SJCRH30 (cell line): ENCODE results near the gene NRXN2. TPM values are rescaled to one million over a fixed set of nuclear protein-coding genes. Genes with fewer than 3 reads are reported as not detected.

Experiments used
- DNase-seq, 2 experiments: peaks; one replicate each; pipeline ENCODE4 v3.0.0-alpha.2; 2015 to 2020
- H3K27ac ChIP-seq: fragments of 250-450 bp; sonication (Bioruptor Pico); 2 replicates; pipeline ENCODE4 v1.5.1; 2020; ENCODE audit warnings: mild to moderate bottlenecking, moderate library complexity
- H3K27me3 ChIP-seq: fragments of 250-450 bp; sonication (Bioruptor Pico); 2 replicates; pipeline ENCODE4 v1.5.1; 2020; ENCODE audit warnings: mild to moderate bottlenecking, moderate library complexity
- H3K36me3 ChIP-seq: fragments of 250-450 bp; sonication (Bioruptor Pico); 2 replicates; pipeline ENCODE4 v1.5.1; 2020; ENCODE audit warnings: mild to moderate bottlenecking, moderate library complexity
- H3K4me1 ChIP-seq: fragments of 250-450 bp; sonication (Bioruptor Pico); 2 replicates; pipeline ENCODE4 v1.5.1; 2020; ENCODE audit warnings: mild to moderate bottlenecking, moderate library complexity
- H3K4me3 ChIP-seq: fragments of 250-450 bp; sonication (Bioruptor Pico); 2 replicates; pipeline ENCODE4 v1.5.1; 2020; ENCODE audit warnings: mild to moderate bottlenecking, moderate library complexity
- H3K9me3 ChIP-seq: fragments of 250-450 bp; sonication (Bioruptor Pico); replicated peaks from 2 replicates; pipeline ENCODE4 v1.5.1; 2020; ENCODE audit warnings: mild to moderate bottlenecking, moderate library complexity
- total RNA-seq: library from RNA; depleted of rRNA; stranded (reverse); fragments of >200 nt; shearing (Covaris generic); gene quantifications from 2 replicates; pipeline ENCODE4 v1.2.3, GENCODE V29; 2014

The NRXN2 gene
- total RNA-seq, 1 experiment from 2014 or later, result 0.08 TPM

GRCh38 chr11:64694821-64695365, 28.1 kb downstream of the NRXN2 start:
- no peaks in the 10 kb centered on the region for H3K9me3 ChIP-seq
- no peak overlapping the region for H3K27ac ChIP-seq
- no peak overlapping the region for H3K4me3 ChIP-seq
- H3K4me1 ChIP-seq, result peaks cover 10% of the 10 kb centered on the region
- H3K27me3 ChIP-seq, result peaks cover 3% of the 10 kb centered on the region; the same call in 1 of the 2 replicates
- peak; percentile 80 to 83 for DNase-seq
- H3K36me3 ChIP-seq, result no peaks in the 10 kb centered on the region

- peaks cover 10% of the 10 kb centered on the region for H3K4me1 ChIP-seq
- no peaks in the 10 kb centered on the region for H3K9me3 ChIP-seq
- H3K4me3 ChIP-seq, result no peak overlapping the region
- H3K27ac ChIP-seq, result no peak overlapping the region
- H3K36me3 ChIP-seq, result no peaks in the 10 kb centered on the region
- peaks cover 3% of the 10 kb centered on the region; the same call in 1 of the 2 replicates for H3K27me3 ChIP-seq
- no peak for DNase-seq
Measured at GRCh38 chr11:64694026-64694755, 28.8 kb downstream of the NRXN2 start.

GRCh38 chr11:64692764-64693331, 30.1 kb downstream of the NRXN2 start:
- Histone ChIP-seq H3K4me3 (no peak overlapping the region), H3K36me3 (no peaks in the 10 kb centered on the region), H3K9me3 (no peaks in the 10 kb centered on the region), H3K27ac (no peak overlapping the region), H3K27me3 (peaks cover 3% of the 10 kb centered on the region; the same call in 1 of the 2 replicates), H3K4me1 (peaks cover 10% of the 10 kb centered on the region)
- no peak for DNase-seq

DNA sequence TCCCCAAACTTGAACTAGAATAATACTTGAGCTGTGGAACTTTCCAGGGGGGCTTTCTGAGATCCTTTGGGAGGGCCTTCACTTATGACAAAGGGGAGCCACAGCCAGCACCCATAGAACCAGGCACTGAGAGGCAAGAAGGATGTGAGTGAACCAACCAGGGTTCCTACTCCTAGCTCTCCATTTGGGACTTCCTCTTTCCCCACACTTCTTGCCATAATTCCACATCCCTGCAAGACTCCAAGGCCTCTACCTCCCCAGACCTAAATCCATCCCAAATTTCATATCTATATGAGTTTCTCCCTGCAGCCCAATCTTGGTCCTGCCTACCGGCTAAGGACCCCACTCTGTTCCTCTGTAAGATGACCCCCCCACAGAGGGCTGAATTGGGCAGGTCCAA, 31.5 kb downstream of the NRXN2 start:
- Histone ChIP-seq H3K9me3 (no peaks in the 10 kb centered on the region), H3K4me3 (no peak overlapping the region), H3K4me1 (peaks cover 10% of the 10 kb centered on the region), H3K36me3 (no peaks in the 10 kb centered on the region), H3K27ac (no peak overlapping the region), H3K27me3 (peaks cover 6% of the 10 kb centered on the region; the same call in 1 of the 2 replicates)
- DNase-seq, result no peak

DNA sequence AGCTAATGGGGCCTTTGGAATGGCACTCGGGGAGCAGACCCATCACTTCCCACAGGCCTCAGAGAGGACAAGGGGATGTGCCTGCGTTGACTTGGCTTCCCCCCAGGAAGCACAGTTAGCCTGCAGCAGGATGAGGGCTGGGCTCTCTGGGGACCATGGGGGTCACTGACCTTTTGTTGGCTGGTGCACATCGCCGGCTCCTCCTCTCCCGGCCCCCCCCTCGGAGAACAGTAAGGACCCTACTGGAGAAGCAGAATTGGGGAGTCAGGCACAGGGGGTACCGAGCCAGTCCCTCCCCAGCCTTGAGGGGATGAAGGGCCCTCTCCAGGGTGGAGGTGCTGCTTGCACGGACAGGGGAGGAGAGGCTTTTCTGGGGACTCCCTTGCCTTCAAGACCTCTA, 32.8 kb downstream of the NRXN2 start:
- Histone ChIP-seq H3K27ac (no peak overlapping the region), H3K9me3 (no peaks in the 10 kb centered on the region), H3K4me3 (no peak overlapping the region), H3K4me1 (peaks cover 8% of the 10 kb centered on the region), H3K36me3 (no peaks in the 10 kb centered on the region), H3K27me3 (peaks cover 6% of the 10 kb centered on the region; the same call in 1 of the 2 replicates)
- DNase-seq, result no peak

DNA sequence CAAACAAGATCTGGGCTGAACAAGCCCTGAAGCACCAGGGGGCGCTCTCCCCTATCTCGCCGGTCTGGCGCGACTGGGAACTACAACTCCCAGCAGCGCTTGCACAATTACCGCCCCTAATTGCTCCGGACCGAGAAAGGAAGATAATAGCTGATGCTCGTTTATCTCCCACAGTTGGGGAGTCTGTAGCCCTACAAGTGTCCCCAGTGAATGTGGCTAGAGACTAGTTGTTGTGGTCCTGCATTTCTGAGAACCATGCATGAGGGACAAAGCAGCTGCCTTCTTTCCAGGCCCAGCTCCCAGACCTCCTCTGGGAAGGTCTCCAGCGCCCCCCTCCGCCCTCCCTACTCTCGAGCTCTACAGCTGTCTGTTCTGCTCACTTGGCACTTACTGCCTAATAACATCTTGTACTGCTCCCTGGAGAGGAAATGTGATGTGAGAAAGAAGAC, 34.4 kb downstream of the NRXN2 start:
- Histone ChIP-seq H3K4me1 (no peaks in the 10 kb centered on the region), H3K4me3 (peak overlapping the region; percentile 63), H3K27ac (peak overlapping the region; percentile 80), H3K27me3 (0 out of 2 replicates have a peak, but pooled peaks cover 3% of the 10 kb centered on the region), H3K36me3 (no peaks in the 10 kb centered on the region), H3K9me3 (no peaks in the 10 kb centered on the region)
- DNase-seq, result peak; percentile 91 to 94

- H3K27me3 ChIP-seq, result 0 out of 2 replicates have a peak, but pooled peaks cover 3% of the 10 kb centered on the region
- no peak for DNase-seq
- peak overlapping the region; percentile 63 for H3K4me3 ChIP-seq
- no peaks in the 10 kb centered on the region for H3K4me1 ChIP-seq
- H3K27ac ChIP-seq, result peak overlapping the region; percentile 80
- H3K36me3 ChIP-seq, result no peaks in the 10 kb centered on the region
- H3K9me3 ChIP-seq, result no peaks in the 10 kb centered on the region
Measured at GRCh38 chr11:64687643-64688533, 35.1 kb downstream of the NRXN2 start.

GRCh38 chr11:64687204-64687603, 35.8 kb downstream of the NRXN2 start:
- no peak for DNase-seq
- Histone ChIP-seq H3K4me3 (no peak overlapping the region), H3K9me3 (no peaks in the 10 kb centered on the region), H3K4me1 (no peaks in the 10 kb centered on the region), H3K27me3 (0 out of 2 replicates have a peak, but pooled peaks cover 3% of the 10 kb centered on the region), H3K36me3 (no peaks in the 10 kb centered on the region), H3K27ac (no peak overlapping the region)

DNA sequence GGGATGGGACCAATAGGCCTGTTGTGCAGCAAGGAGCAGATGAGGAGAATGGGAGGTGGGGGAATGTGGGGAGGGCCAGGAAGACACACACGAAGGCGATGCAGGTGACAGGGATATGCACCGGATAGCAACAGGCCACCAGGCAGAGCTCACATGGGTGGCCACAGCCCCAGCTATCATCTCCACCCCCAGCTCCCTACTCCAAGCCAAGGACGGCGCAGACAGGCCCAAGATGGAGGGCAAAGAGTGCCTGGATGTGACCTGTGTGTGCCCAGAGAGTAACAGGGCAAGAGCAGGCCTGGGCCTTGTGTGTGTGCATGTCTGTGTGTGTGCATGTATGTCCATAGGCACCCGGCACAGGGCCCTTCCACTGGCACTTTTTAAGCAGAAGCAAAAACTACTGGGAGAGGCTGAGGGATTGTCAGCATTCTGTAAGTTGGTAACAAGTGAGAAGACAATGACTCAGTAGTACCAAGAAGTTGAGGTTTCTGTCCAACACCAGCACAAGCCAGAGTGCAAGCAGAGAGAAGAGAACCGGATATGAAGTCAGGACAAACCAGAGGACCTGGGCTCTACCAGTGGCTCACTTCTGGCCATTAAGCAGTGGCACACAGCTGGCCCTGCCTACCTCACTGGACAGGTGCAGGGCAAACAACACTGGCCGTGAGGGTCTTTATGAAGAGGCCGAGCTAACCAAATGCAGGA, 36.4 kb downstream of the NRXN2 start:
- DNase-seq, result no peak
- H3K27ac ChIP-seq, result no peak overlapping the region
- H3K9me3 ChIP-seq, result no peaks in the 10 kb centered on the region
- H3K36me3 ChIP-seq, result no peaks in the 10 kb centered on the region
- H3K4me1 ChIP-seq, result no peaks in the 10 kb centered on the region
- H3K27me3 ChIP-seq, result 0 out of 2 replicates have a peak, but pooled peaks cover 3% of the 10 kb centered on the region
- no peak overlapping the region for H3K4me3 ChIP-seq

DNA sequence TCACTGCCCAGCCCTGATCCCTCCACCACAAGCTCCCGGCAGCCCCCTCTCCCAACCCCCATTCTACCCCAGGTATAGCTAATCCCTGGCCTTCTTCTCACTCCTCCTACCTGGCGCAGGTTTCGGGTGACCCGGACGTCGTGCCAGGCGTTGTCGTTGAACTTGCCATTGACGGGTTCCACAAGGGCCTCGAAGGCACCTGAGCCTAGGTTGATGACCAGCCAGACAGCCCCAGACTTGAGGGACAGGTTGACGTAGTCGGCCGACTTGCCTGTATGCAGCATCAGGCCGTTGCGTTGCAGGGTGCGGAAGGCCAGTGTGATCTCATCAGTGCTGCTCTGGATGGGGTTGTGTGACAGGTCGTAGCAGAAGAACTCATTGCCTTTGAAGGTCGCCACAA, 37.5 kb downstream of the NRXN2 start:
- DNase-seq, result no peak
- no peaks in the 10 kb centered on the region for H3K4me1 ChIP-seq
- no peak overlapping the region for H3K27ac ChIP-seq
- 0 out of 2 replicates have a peak, but pooled peaks cover 3% of the 10 kb centered on the region for H3K27me3 ChIP-seq
- no peaks in the 10 kb centered on the region for H3K9me3 ChIP-seq
- H3K4me3 ChIP-seq, result no peak overlapping the region
- H3K36me3 ChIP-seq, result no peaks in the 10 kb centered on the region

- no peaks in the 10 kb centered on the region for H3K9me3 ChIP-seq
- no peaks in the 10 kb centered on the region for H3K4me1 ChIP-seq
- no peaks in the 10 kb centered on the region for H3K36me3 ChIP-seq
- DNase-seq, result no peak
- H3K4me3 ChIP-seq, result no peak overlapping the region
- no peak overlapping the region for H3K27ac ChIP-seq
- H3K27me3 ChIP-seq, result 0 out of 2 replicates have a peak, but pooled peaks cover 3% of the 10 kb centered on the region
Measured at GRCh38 chr11:64684357-64684756, 38.6 kb downstream of the NRXN2 start.

DNA sequence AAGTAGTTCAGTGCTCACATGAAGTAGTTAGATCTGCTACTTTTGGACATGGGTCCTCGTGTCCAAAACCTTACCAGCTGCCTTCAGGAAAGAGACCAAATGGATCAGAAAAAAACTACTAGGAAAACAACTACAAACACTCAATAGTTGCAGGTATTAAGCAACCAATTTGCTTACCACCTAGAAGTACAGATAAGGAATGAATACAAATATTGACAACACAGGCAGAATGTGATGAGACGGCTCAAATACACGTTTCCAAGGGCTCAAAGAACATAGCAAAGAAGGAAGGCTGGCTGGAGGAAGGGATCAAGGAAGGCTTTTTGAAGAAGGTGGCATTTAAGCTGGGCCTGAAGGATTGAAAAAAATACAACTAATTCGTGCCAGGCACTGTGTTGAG, 41.8 kb downstream of the NRXN2 start:
- Histone ChIP-seq H3K36me3 (no peaks in the 10 kb centered on the region), H3K27me3 (peaks cover 12% of the 10 kb centered on the region), H3K4me1 (no peaks in the 10 kb centered on the region), H3K27ac (no peak overlapping the region), H3K4me3 (no peak overlapping the region), H3K9me3 (no peaks in the 10 kb centered on the region)
- DNase-seq, result no peak

- Histone ChIP-seq H3K27ac (no peak overlapping the region), H3K4me1 (peaks cover 8% of the 10 kb centered on the region; the same call in 1 of the 2 replicates), H3K4me3 (no peak overlapping the region), H3K36me3 (no peaks in the 10 kb centered on the region), H3K9me3 (no peaks in the 10 kb centered on the region), H3K27me3 (peaks cover 12% of the 10 kb centered on the region)
- no peak for DNase-seq
Measured at GRCh38 chr11:64679846-64680245, 43.2 kb downstream of the NRXN2 start.

DNA sequence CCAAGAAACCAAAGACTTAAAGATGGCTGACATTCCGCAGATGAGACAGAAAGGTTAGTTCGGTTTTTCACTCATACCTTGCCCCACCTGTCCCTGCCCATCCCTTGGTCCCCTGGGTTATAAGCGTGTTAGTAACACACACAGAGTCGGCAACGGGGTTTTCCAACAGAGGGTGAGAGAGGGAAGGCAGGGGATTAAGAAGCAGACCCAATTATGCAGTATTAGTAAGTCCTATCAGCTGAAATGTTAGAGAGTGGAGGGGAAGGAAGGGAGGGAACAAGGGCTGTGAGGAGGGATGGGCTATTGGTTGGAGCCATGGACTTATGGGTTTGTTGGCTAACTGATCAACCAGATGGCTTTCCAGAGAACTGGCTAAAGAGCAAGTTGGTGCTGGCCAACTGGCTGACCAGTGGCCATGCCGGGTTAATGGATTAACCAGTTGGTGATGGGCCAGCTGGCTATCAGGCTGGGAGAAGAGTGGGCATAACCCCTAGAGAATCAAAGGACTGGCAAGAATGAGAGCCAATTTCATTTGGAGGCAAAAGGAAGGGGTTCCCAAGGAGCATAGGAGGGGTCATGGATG, 45.5 kb downstream of the NRXN2 start:
- H3K4me3 ChIP-seq, result no peak overlapping the region
- peaks cover 8% of the 10 kb centered on the region; the same call in 1 of the 2 replicates for H3K4me1 ChIP-seq
- H3K27ac ChIP-seq, result no peak overlapping the region
- H3K9me3 ChIP-seq, result no peaks in the 10 kb centered on the region
- peak; percentile 26 to 33 for DNase-seq
- peaks cover 12% of the 10 kb centered on the region for H3K27me3 ChIP-seq
- H3K36me3 ChIP-seq, result no peaks in the 10 kb centered on the region
